ENCODE data around the gene COL1A2. TPM values are rescaled to one million over a fixed set of nuclear protein-coding genes. Genes with fewer than 3 reads are reported as not detected.

Gene COL1A2
- total RNA-seq, 4 donors from 2014 or later: 47.0 to 499 (median 75.9) TPM

DNA sequence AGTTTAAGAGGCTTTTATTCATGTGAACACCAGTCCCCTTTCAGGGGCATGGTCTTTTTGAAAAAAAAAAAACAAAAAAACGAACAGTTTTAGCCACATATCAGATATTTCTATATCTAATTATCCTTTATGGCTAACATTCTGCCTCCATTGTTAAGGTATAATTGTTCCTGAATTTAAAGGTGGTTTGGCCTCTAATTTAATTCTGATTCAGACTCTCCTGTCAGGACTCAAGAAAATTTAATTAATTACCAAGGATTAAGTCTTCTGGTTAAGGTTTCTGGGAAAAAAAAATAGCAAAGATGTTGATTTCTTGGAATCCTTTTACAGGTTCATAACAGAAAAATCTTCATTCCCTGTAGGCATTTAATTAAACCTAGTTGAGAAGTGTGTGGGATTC lies 27.4 kb downstream of the COL1A2 start:
- Histone ChIP-seq H3K27me3 (no peaks in the 10 kb centered on the region), H3K36me3 (peaks cover 0 to 48% (median 5%) of the 10 kb centered on the region in 4 donors), H3K27ac (peak overlapping the region in 1 of 4 donors; percentile 42), H3K4me1 (no peaks in the 10 kb centered on the region), H3K9me3 (no peaks in the 10 kb centered on the region), H3K4me3 (no peak overlapping the region)
- 37 to 40% methylated on average over 1 of the region's 1 CpG for WGBS, 2 donors (ENCODE audit: low coverage in 1 of 2)
- TF ChIP-seq POLR2A (IDR thresholded peaks at IDR 0.05): no peak
- TF ChIP-seq, protein P1, sequence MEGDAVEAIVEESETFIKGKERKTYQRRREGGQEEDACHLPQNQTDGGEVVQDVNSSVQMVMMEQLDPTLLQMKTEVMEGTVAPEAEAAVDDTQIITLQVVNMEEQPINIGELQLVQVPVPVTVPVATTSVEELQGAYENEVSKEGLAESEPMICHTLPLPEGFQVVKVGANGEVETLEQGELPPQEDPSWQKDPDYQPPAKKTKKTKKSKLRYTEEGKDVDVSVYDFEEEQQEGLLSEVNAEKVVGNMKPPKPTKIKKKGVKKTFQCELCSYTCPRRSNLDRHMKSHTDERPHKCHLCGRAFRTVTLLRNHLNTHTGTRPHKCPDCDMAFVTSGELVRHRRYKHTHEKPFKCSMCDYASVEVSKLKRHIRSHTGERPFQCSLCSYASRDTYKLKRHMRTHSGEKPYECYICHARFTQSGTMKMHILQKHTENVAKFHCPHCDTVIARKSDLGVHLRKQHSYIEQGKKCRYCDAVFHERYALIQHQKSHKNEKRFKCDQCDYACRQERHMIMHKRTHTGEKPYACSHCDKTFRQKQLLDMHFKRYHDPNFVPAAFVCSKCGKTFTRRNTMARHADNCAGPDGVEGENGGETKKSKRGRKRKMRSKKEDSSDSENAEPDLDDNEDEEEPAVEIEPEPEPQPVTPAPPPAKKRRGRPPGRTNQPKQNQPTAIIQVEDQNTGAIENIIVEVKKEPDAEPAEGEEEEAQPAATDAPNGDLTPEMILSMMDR (IDR thresholded peaks at IDR 0.05): no peak
- TF ChIP-seq EP300 (IDR thresholded peaks at IDR 0.05; ENCODE audit: low read depth): no peak
- TF ChIP-seq POLR2AphosphoS5 (IDR thresholded peaks at IDR 0.05): no peak
- intact Hi-C loops (cut with DNase I; ENCODE audit: low total_unique reads) (no loop called here), in situ Hi-C loops (cut with MboI; ENCODE audit: low pct_ligation_motif_present in 1 of 4, low pct_unique_long_range_greater_than_20kb in 1 of 4, low sequenced_read_pairs in 3 of 4) (no loop called here)
- DNase-seq: no peak

DNA sequence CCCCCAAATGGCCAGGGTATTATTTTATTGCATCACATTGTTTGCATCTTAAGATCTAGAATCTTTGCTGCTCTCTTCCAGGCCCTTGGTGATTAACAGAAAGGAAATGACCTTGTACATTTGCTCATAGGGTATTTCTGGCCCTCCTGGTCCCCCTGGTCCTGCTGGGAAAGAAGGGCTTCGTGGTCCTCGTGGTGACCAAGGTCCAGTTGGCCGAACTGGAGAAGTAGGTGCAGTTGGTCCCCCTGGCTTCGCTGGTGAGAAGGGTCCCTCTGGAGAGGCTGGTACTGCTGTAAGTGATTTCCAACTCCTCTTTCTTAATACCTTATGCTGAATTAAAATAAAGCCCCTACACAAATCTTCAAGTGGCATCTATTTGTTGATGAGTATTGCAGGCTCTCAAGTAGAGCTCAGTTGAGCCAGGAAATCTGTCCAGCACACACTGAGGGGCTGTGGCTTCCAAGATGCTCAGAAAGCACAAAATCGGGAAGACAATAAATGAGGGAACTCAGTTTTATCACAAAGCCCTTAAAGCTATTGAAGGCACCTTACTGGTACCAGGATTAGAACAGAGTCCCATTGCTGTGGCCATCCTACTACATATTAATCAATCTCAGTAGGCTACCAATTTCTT lies 28.2 kb downstream of the COL1A2 start:
- peak overlapping the region in 3 of 4 donors; percentile 2 to 42 (median 41) for H3K27ac ChIP-seq
- peaks cover 0 to 48% (median 5%) of the 10 kb centered on the region in 4 donors for H3K36me3 ChIP-seq
- no peaks in the 10 kb centered on the region for H3K4me1 ChIP-seq
- H3K27me3 ChIP-seq: no peaks in the 10 kb centered on the region
- DNase-seq: no peak
- 57 to 60% methylated on average over 1 to 5 of the region's 5 CpGs for WGBS, 2 donors (ENCODE audit: low coverage in 1 of 2)
- no peaks in the 10 kb centered on the region for H3K9me3 ChIP-seq
- no peak overlapping the region for H3K4me3 ChIP-seq
- TF ChIP-seq POLR2A (IDR thresholded peaks at IDR 0.05) (no peak), EP300 (IDR thresholded peaks at IDR 0.05; ENCODE audit: low read depth) (no peak), POLR2AphosphoS5 (IDR thresholded peaks at IDR 0.05) (no peak)
- TF ChIP-seq, protein P1 (IDR thresholded peaks at IDR 0.05): no peak
- in situ Hi-C loops (cut with MboI; ENCODE audit: low pct_ligation_motif_present in 1 of 4, low pct_unique_long_range_greater_than_20kb in 1 of 4, low sequenced_read_pairs in 3 of 4) (no loop called here), intact Hi-C loops (cut with DNase I; ENCODE audit: low total_unique reads) (no loop called here)

DNA sequence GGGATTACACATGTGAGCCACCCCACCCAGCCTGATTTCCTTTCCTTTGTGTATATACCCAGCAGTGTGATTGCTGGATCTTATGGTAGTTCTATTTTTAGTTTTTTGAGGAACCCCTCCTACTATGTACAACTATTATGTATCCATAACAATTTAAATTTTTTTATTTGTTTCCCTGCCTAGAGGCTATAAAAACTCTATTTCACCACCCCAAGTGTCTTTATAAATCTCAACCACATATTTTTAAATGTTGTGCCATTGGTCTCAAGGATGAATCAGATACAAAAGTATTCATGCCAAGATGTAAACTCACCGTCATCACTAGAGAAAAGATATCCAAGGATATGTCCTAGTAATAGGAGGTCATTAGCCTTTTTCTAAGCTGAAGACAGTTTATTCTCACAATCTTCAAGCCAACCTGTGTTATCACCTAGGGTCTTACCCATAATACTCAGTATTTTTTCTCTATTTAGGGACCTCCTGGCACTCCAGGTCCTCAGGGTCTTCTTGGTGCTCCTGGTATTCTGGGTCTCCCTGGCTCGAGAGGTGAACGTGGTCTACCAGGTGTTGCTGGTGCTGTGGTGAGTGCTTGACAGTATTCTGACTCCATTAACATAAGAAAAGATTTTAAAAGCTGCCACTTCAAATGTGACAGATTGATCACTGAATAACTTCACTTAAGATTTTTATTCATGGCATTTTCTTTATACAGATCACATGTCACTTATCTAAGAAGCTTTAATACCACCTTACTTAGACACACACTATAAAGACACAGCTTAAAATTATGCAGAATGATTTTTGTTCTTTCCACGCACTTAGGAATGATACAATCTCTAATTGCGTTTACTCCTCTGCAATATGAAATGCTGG lies 29.4 kb downstream of the COL1A2 start:
- TF ChIP-seq POLR2A (IDR thresholded peaks at IDR 0.05): no peak
- TF ChIP-seq EP300 (IDR thresholded peaks at IDR 0.05; ENCODE audit: low read depth): no peak
- TF ChIP-seq, protein P1 (IDR thresholded peaks at IDR 0.05): no peak
- no peak for TF ChIP-seq POLR2AphosphoS5 (IDR thresholded peaks at IDR 0.05)
- WGBS, 2 donors (ENCODE audit: low coverage in 1 of 2): 53 to 82% methylated on average over 4 to 5 of the region's 5 CpGs
- H3K27me3 ChIP-seq: no peaks in the 10 kb centered on the region
- no peak overlapping the region for H3K4me3 ChIP-seq
- in situ Hi-C loops (cut with MboI; ENCODE audit: low pct_ligation_motif_present in 1 of 4, low pct_unique_long_range_greater_than_20kb in 1 of 4, low sequenced_read_pairs in 3 of 4): no loop called here
- H3K9me3 ChIP-seq: no peaks in the 10 kb centered on the region
- H3K4me1 ChIP-seq: no peaks in the 10 kb centered on the region
- peaks cover 0 to 49% (median 2%) of the 10 kb centered on the region in 4 donors for H3K36me3 ChIP-seq
- no peak for DNase-seq
- H3K27ac ChIP-seq: peak overlapping the region in 3 of 4 donors; percentile 16 to 75 (median 46)
- intact Hi-C loops (cut with DNase I; ENCODE audit: low total_unique reads): no loop called here

DNA sequence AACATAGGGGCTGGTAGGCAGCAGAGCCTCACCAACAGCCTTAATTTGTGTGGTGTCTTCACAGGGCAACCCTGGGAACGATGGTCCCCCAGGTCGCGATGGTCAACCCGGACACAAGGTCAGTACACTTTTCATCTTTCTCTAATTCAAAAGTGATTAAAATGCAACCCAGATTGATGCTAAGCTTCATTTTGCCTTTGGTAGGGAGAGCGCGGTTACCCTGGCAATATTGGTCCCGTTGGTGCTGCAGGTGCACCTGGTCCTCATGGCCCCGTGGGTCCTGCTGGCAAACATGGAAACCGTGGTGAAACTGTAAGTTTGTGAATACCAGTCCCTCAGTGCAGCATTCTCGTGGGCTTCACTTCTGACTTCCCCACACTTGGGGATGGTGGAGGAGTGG lies 30.9 kb downstream of the COL1A2 start:
- no peaks in the 10 kb centered on the region for H3K9me3 ChIP-seq
- H3K36me3 ChIP-seq: peaks cover 0 to 48% (median 2%) of the 10 kb centered on the region in 4 donors
- H3K4me3 ChIP-seq: no peak overlapping the region
- DNase-seq: no peak
- no peak overlapping the region for H3K27ac ChIP-seq
- WGBS, 2 donors (ENCODE audit: low coverage in 1 of 2): 74 to 86% methylated on average over 3 to 10 of the region's 10 CpGs
- in situ Hi-C loops (cut with MboI; ENCODE audit: low pct_ligation_motif_present in 1 of 4, low pct_unique_long_range_greater_than_20kb in 1 of 4, low sequenced_read_pairs in 3 of 4) (no loop called here), intact Hi-C loops (cut with DNase I; ENCODE audit: low total_unique reads) (no loop called here)
- H3K27me3 ChIP-seq: no peaks in the 10 kb centered on the region
- TF ChIP-seq POLR2A (IDR thresholded peaks at IDR 0.05): no peak
- no peak for TF ChIP-seq POLR2AphosphoS5 (IDR thresholded peaks at IDR 0.05)
- no peak for TF ChIP-seq EP300 (IDR thresholded peaks at IDR 0.05; ENCODE audit: low read depth)
- TF ChIP-seq, protein P1 (IDR thresholded peaks at IDR 0.05): no peak
- no peaks in the 10 kb centered on the region for H3K4me1 ChIP-seq

All from transverse colon (tissue), 4 donors.